GM21529 (cell line): ENCODE results near the gene DNASE1L3.

ENCODE experiments used
- ATAC-seq: cut with Tn5 transposase; IDR thresholded peaks from one replicate; pipeline ENCODE4 v1.9.1; 2021; ENCODE audit not compliant: unreplicated experiment

The DNASE1L3 gene

GRCh38 chr3:58180099-58180880 lies 30.5 kb downstream of the DNASE1L3 start:
- ATAC-seq, result no peak

DNA sequence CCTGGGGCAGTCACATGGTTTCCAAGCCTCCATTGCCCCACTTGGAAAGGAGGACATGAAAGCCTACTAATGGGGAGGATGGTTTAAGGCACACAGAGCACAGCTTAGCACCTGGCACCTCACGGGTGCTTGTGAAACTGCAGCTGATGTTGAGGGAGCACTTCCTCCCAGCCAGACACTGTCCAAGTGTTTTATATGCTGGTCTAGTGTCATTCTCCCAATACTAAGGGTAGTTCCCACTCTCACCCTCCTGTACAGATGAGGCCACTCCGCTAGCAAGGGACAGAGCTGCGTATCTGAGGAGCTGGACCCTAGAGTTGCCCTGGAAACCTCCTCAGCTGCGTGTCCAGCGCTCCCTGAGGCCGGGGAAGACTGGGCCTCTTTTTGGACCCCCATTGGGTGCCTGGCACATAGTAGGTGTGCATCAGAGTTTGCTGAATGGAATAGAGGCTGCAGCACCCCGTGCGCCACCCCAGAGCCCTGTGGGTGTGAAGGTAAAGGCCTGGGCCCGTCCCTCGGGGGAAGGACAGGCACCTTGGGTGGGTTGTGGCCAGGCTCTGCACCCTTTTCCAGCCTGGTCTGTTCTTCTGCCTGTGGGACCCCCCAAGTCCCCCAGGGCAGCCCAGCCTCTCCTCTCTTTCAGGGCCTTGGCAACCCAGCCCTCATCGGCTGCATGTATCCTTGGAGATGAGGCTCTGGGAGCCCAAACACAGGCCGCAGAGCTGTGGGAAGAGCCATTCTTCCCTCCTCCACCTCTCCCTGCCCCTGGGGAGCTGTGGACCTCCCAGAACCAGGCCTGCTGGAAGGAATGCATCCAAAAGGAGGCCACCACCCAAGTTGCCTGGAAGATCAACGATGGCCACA lies 31.3 kb downstream of the DNASE1L3 start:
- ATAC-seq, result no peak

DNA sequence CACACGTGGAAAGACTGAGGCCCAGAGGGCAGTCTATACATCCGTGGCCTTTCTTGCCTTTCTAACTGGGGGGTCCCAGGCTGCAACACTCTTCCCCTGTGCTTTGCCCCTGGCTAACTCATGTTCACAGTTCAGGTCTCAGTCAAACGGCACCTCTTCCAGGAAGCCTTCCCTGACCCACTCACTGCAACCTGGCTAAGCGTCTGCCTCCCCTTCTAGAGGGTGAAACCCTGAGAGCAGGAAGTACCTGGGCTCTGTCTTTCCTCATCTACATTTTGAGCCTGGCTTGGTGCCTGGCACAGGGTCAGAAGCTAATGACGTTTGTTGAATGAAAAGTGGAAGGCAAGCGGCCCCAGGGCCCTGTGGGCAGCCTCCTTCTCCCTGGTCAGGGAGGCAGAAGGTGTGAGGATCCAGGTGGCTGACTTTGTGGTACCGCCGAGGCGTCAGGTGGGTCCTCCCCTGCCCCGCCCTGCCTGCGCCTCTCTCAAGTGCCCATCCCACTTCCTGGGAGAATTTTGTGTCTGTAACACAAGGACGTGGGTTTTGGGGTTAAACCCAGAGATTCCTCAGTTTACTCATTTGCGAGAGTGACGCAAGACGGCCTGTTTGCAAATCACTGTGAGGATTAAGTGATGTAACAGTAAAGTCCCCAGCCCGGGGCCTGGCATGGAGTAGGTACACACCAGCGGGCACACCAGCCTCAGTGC lies 32.1 kb downstream of the DNASE1L3 start:
- no peak for ATAC-seq

DNA sequence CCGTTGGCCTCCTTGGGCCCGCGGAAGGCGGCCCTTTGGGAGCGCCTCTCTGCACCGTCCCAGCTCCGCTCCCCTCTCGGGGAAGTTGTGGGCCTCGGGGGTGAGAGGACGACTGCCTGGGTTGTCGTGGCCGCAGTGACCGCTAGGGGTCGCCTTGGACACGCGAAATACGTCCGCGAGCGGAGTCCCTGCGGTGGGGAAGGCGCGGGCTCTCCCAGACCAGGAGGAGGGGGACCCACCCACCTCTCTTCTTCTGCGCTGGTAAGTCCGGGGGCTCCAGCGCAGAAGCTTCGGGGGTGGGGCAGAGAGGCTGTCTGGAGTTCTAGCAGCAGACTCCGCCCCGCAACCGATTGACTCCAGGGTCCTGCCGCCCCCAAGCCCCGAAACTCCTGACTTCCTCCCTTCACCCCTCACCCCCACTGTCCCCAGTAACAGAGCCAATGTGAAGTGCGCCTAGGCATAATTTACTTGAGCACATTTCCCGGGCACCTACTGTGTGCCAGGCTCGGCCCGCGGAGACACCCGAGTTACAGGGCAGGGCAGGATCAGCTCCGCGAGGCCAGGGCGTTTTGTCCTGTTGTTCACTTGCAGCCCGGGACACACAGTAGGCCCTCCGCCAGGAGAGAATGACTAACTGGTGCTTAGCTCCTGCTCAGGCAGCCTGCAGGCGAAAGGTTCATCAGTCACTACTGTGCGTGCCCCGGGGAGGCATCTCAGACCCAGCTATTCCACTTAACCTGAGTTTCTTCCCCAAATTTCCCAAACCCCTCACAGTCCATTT lies 32.8 kb downstream of the DNASE1L3 start:
- ATAC-seq, result peak; percentile 79

DNA sequence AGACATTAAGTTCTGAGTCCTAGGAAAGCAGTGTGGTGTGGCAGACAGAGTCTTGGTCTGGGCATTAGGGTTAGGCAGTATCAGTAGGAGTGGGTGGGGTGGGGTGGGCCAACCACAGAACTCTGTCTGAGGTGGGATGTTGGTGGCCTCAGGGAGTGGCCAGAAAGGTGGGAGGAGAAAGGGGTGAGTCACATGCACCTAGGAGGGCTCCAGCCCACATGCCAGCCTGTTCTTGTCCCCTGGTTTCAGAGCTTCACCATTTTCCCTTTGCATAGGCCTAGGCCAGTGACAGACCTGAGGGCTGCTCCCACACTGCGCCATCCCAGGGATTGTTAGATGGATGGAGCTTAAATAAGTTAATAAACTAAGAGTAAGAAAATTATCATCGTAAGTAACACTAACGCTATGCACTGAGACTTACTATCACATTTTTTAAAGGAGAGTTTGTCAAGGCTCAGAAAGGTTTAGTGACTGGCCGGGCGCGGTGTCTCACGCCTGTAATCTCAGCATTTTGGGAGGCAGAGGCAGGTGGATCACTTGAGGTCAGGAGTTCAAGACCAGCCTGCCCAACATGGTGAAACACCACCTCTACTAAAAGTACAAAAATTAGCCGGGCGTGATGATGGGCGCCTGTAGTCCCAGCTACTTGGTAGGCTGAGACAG lies 33.8 kb downstream of the DNASE1L3 start:
- no peak for ATAC-seq

DNA sequence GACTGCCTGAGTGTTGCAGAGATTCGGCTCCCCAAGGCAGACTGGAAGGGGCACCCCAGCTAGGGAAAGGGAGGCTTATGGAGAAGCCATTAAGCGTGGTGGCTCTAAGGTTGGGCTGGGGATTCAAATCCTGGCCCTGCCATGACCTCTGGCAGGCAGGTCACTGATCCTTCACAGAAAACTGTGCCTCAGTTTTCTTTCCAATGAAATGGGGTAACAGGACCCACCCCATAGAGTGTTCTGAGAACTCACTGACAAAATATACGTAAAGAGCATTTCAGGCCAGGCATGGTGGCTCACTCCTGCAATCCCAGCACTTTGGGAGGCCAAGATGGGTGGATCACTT lies 34.6 kb downstream of the DNASE1L3 start:
- no peak for ATAC-seq

DNA sequence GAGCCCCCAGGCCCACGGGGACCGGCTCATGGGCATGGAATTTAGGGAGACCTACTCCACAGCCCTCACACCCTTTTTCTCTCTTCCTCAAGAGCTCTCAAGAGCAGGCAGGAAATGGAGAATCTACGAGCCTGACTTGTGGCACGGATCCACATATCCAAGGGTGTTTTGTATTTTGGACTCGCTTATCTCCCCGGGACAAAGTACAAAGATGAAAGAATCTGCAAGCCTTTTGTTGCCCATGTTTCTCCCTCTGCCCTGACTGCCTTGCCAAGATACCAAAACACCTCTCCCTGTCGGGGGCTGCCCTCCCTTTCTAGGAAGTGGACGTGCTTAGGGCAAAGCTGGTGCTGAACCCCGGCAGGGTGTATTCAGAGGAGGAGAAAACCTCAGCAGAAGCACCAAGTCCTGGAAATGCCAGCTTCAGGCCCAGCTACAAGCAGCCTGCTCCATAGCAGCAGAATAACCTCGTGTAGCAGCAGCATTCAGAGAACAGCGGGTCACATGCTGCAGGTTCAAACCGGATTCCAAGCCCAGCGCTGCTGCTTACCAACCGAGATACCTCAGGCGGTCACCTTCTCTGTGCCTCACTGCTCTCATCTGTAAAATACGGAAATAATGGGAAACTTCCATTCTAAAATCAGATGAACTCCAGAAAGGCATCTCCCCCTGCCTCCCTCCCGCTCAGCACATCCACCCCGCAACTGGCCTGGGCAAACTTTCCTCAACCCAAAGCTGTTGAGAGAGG lies 35.2 kb downstream of the DNASE1L3 start:
- ATAC-seq, result no peak

- no peak for ATAC-seq
Observed at GRCh38 chr3:58175187-58175436, 35.7 kb downstream of the DNASE1L3 start.

DNA sequence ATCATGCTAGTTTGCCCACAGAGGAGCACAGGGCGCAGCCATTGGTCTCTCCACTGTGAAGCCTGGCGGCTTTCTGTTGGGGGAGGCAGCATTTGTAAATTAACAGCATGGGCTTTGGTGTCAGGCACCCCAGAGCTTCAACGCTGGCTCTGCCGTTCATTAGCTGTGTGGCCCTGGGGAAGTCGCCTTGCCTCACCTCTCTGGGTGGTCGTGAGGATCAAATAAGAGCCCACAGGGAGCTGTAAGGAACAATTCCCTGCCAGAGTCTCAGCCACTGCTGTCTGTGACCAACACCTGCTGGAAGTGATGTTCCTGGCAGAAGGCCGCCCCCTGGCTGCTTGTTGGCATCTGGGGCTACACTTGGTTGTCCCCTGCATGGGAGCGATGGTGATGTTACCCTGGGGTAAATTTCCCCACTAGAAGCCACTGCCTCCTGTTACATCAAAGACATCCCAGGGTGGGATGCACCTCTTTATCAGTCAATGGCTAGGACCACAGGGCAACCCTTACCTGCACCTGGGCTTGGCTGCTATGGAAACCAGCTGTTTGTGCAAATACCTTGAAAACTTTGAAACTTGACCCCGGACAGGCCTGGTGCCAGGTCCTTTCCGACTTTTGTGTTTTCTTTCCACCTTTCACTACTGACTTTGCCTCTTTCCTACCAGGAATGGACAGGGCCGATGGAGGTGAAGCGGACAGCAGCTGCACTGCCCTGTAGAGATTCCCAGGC lies 36.9 kb downstream of the DNASE1L3 start:
- peak; percentile 44 for ATAC-seq

DNA sequence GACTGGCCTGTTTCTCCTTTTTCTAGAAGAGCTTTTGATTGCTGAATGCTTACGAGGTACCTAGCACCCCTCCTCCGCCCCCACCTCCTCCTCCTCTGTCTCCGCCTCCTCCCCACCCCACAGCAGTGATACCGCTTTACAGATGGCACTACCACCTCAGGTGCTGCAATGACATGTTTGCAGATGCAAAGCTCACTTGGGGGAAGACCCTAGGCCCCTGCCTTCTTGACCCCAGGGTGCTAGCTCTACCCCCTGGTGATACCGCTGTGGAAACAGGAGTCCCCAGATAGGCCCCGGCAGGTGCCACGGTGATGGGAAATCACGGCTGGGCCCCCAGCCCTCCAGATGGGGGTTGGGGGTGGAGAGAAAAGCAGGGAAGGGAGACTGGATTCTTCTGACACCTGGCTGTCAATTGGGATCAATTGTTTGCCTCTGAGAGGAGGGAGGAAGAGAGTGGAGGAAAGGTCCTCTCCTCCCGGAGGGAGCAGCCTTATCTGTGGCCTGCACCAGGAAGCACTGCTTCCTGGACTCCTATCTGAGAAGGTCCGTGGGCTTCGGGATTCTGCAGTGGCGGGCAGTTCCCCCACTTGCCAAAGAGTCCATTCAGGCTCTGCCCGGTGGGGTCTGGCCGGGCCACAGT lies 37.6 kb downstream of the DNASE1L3 start:
- no peak for ATAC-seq

- ATAC-seq, result no peak
Observed at GRCh38 chr3:58171126-58171525, 39.6 kb downstream of the DNASE1L3 start.

GRCh38 chr3:58170376-58170775 lies 40.4 kb downstream of the DNASE1L3 start:
- ATAC-seq, result no peak

DNA sequence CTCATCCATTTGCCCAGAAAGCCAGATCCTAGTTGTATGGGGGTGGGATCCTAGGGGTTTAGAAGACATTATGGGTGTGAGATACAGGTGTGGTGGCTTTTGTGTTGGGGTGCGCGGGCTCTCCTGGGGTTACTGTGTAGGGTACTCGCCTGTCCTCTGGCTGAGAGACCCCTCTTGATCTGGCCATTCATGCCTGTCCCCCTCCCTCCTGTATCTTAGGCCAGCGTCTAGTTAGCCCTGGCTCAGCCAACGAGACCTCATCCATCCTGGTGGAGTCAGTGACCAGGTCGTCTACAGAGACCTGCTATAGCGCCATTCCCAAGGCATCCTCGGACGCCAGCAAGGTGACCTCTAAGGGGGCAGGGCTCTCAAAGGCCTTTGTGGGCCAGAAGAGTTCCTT lies 41.4 kb downstream of the DNASE1L3 start:
- no peak for ATAC-seq

DNA sequence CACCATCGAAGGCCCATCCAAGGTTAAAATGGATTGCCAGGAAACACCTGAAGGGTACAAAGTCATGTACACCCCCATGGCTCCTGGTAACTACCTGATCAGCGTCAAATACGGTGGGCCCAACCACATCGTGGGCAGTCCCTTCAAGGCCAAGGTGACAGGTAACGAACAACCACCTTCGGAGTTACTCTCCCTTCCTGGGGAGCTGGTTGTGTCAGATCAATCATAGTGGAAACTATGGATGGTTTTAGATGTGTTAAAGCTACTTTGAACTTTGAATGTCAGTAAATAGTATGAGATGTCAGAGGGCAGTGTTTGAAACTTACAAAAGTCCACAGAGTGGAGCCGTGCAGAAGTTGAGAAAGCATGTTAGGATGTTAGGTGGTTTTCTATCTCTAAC lies 42.3 kb downstream of the DNASE1L3 start:
- ATAC-seq, result no peak

- peak; percentile 80 for ATAC-seq
Observed at GRCh38 chr3:58167431-58168351, 43.1 kb downstream of the DNASE1L3 start.

GRCh38 chr3:58164906-58165821 lies 45.6 kb downstream of the DNASE1L3 start:
- ATAC-seq, result no peak
